ENCODE measurements around the gene VAC14.
"Not testable (repeated sequence)": the region's sequence is repeated elsewhere in the genome, so short reads cannot be mapped to it uniquely, and the experiment has no call there.

- not testable (repeated sequence) for TF ChIP-seq MXI1 (conservative IDR thresholded peaks at IDR 0.05; ENCODE audit: poor library complexity, severe bottlenecking); EZH2 (IDR thresholded peaks at IDR 0.05; ENCODE audit: borderline replicate concordance, insufficient read depth, low read length, poor library complexity, severe bottlenecking); CTCF (IDR thresholded peaks at IDR 0.05; ENCODE audit: poor library complexity, severe bottlenecking); EP300 (conservative IDR thresholded peaks at IDR 0.05; ENCODE audit: poor library complexity, severe bottlenecking); REST (IDR thresholded peaks at IDR 0.05; ENCODE audit: borderline replicate concordance); TAF1 (IDR thresholded peaks at IDR 0.05; ENCODE audit: low read depth); RAD21 (conservative IDR thresholded peaks at IDR 0.05)
Measured at GRCh38 chr16:70670938-70671337, 130.0 kb downstream of the VAC14 start.
